Measurements from ENCODE around the gene TSEN34. TPM values are rescaled to one million over a fixed set of nuclear protein-coding genes. Genes with fewer than 3 reads are reported as not detected.

TSEN34 gene
- total RNA-seq, 2 experiments from 2014 or later = 8.4 to 8.6 TPM

DNA sequence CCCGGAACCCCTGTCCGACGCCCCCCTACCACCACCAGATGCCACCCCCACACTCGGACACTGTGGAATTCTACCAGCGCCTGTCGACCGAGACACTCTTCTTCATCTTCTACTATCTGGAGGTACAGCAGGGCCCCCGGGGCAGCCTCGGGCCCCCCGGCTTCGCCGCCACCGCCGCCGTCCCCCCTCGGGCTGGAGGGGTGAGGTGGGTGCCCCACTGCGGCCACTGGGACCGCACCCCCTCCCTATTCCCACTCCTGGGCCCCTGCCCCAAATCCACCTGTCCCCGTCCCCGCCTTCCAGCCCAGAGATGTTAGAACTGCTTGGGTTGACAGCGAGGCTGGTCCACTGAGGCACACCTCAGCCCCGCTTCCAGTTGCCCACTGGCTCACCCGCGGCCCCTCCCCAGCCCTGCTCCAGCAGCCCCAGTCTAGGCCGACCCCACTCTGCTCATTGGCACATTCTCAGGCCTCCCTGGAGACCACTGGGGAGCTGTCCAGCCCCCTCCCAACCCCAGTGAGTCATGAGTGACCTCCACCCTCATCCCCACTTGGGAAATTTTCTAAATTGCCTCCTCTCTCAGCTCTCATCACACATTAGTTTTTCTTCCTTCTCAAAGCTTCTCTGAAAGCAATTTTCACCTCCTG, 38.1 kb upstream of the TSEN34 start:
- Histone ChIP-seq H3K9me3 (ENCODE audit: control insufficient read depth in 1 of 2, insufficient read depth in 1 of 2, low read length in 2 of 2) (no peaks in the 10 kb centered on the region), H3K27ac (ENCODE audit: low read depth in 1 of 2, low read length in 2 of 2) (peak overlapping the region in 1 of 2 donors; percentile 17), H3K4me3 (ENCODE audit: low read length) (no peak overlapping the region), H3K4me1 (ENCODE audit: insufficient read depth, low read length) (peaks cover 45% of the 10 kb centered on the region), H3K36me3 (ENCODE audit: insufficient read depth, low read length) (peaks cover 92% of the 10 kb centered on the region), H3K27me3 (ENCODE audit: control insufficient read depth in 1 of 2, insufficient read depth in 2 of 2, low read length in 2 of 2) (no peaks in the 10 kb centered on the region)
- H3K36me3 Mint-ChIP-seq (ENCODE audit: low read depth) = peaks cover 88% of the 10 kb centered on the region
- DNase-seq (no peak), ATAC-seq (ENCODE audit: poor library complexity) (no peak)
- no peak overlapping the region for H3K4me3 Mint-ChIP-seq
- peak overlapping the region; percentile 83 for H3K27ac Mint-ChIP-seq
- peaks cover 30% of the 10 kb centered on the region for H3K4me1 Mint-ChIP-seq (ENCODE audit: low read depth)
- H3K27me3 Mint-ChIP-seq = no peaks in the 10 kb centered on the region
- H3K9me3 Mint-ChIP-seq = no peaks in the 10 kb centered on the region
- ChIA-PET POLR2A (interaction anchor here (0.7 to 1.2 kb wide), 3 partner anchors 16 to 37 kb away, joined by 3 to 4 read pairs (median 3); partner anchors contain the start of genes CNOT3, MBOAT7, PRPF31 and TFPT), CTCF (no interaction called here)
- TF ChIP-seq, protein P1, sequence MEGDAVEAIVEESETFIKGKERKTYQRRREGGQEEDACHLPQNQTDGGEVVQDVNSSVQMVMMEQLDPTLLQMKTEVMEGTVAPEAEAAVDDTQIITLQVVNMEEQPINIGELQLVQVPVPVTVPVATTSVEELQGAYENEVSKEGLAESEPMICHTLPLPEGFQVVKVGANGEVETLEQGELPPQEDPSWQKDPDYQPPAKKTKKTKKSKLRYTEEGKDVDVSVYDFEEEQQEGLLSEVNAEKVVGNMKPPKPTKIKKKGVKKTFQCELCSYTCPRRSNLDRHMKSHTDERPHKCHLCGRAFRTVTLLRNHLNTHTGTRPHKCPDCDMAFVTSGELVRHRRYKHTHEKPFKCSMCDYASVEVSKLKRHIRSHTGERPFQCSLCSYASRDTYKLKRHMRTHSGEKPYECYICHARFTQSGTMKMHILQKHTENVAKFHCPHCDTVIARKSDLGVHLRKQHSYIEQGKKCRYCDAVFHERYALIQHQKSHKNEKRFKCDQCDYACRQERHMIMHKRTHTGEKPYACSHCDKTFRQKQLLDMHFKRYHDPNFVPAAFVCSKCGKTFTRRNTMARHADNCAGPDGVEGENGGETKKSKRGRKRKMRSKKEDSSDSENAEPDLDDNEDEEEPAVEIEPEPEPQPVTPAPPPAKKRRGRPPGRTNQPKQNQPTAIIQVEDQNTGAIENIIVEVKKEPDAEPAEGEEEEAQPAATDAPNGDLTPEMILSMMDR (IDR thresholded peaks at IDR 0.05) = no peak
- intact Hi-C loops (cut with DNase I, micrococcal nuclease) = no loop called here

DNA sequence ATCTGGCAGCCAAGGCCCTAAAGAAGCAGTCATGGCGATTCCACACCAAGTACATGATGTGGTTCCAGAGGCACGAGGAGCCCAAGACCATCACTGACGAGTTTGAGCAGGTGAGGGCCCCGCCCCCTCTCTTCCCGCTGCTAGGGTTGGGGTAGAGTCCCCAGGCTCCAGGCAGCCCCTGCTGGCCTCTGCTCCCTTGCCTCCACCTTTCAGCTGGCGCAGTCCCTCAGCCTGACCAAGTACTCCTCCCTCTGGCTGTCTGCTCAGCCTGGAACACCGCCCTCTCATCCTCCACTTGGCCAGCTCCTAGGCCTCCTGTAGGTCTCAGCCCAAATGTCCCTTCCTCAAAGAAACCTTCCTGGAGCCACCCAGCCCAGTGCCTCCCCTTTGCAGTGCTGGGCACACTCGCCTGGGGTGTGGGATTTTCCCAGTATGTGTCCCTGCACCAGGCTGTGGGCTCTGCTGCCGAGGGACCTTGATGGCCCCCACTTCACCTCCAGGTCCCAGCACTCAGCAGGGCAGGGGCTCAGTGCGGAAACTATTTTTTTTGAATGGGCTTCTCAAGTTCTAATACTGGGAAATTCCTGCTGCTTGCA, 37.3 kb upstream of the TSEN34 start:
- Histone ChIP-seq H3K27me3 (ENCODE audit: control insufficient read depth in 1 of 2, insufficient read depth in 2 of 2, low read length in 2 of 2) (no peaks in the 10 kb centered on the region), H3K27ac (ENCODE audit: low read depth in 1 of 2, low read length in 2 of 2) (peak overlapping the region in 1 of 2 donors; percentile 17), H3K4me1 (ENCODE audit: insufficient read depth, low read length) (peaks cover 53% of the 10 kb centered on the region), H3K36me3 (ENCODE audit: insufficient read depth, low read length) (peaks cover 91% of the 10 kb centered on the region), H3K9me3 (ENCODE audit: control insufficient read depth in 1 of 2, insufficient read depth in 1 of 2, low read length in 2 of 2) (no peaks in the 10 kb centered on the region), H3K4me3 (ENCODE audit: low read length) (no peak overlapping the region)
- H3K27ac Mint-ChIP-seq = peak overlapping the region; percentile 83
- no peak overlapping the region for H3K4me3 Mint-ChIP-seq
- H3K36me3 Mint-ChIP-seq (ENCODE audit: low read depth) = peaks cover 91% of the 10 kb centered on the region
- intact Hi-C loops (cut with DNase I, micrococcal nuclease) = no loop called here
- no peak for ATAC-seq (ENCODE audit: poor library complexity)
- H3K9me3 Mint-ChIP-seq = no peaks in the 10 kb centered on the region
- no peak for DNase-seq
- peaks cover 37% of the 10 kb centered on the region for H3K4me1 Mint-ChIP-seq (ENCODE audit: low read depth)
- H3K27me3 Mint-ChIP-seq = no peaks in the 10 kb centered on the region
- ChIA-PET CTCF (no interaction called here), POLR2A (interaction anchor here (0.7 to 7.7 kb wide), 4 partner anchors 16 to 38 kb away, joined by 3 to 144 read pairs (median 4); partner anchors contain the start of genes CNOT3, MBOAT7, PRPF31 and TFPT)
- TF ChIP-seq, protein P1 (IDR thresholded peaks at IDR 0.05) = no peak

DNA sequence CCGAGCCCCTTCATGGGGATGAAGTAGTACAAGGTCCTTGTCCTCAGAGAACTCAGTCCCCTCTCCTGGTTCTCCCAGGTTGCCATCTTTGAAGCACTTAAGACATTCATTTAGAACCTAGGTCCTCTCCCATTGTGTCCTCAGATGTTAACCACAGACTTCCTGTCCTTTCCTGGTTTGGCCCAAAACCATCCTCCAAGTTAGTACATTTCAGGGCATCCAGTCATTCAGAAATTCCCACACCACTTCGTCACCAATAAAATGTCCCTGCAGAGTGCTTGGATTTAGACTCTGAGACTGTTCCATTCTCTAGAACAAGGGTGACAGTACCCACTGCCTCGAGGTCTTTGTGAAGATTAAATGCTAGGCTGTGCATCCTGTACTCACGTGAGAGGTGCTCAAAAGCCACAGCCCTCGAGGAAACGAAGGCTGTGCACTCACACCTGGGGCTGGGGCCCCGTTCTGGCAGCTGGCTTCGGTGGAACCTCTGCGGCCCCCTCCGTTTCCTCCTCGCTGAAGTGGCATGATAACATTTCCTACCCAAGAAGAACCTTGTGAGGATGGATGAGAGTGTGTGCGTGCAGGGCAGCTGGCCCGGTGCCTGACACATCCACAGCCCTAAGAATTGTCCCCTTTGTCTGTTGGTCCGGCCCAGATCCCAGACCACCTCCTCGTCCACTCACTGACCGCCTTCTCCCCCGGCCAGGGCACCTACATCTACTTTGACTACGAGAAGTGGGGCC, 36.3 kb upstream of the TSEN34 start:
- H3K9me3 Mint-ChIP-seq = no peaks in the 10 kb centered on the region
- Histone ChIP-seq H3K4me1 (ENCODE audit: insufficient read depth, low read length) (peaks cover 57% of the 10 kb centered on the region), H3K27me3 (ENCODE audit: control insufficient read depth in 1 of 2, insufficient read depth in 2 of 2, low read length in 2 of 2) (no peaks in the 10 kb centered on the region), H3K27ac (ENCODE audit: low read depth in 1 of 2, low read length in 2 of 2) (peak overlapping the region in 1 of 2 donors; percentile 42), H3K36me3 (ENCODE audit: insufficient read depth, low read length) (peaks cover 83% of the 10 kb centered on the region), H3K9me3 (ENCODE audit: control insufficient read depth in 1 of 2, insufficient read depth in 1 of 2, low read length in 2 of 2) (no peaks in the 10 kb centered on the region), H3K4me3 (ENCODE audit: low read length) (no peak overlapping the region)
- no peaks in the 10 kb centered on the region for H3K27me3 Mint-ChIP-seq
- ChIA-PET POLR2A (interaction anchor here (2.0 to 7.7 kb wide), 2 partner anchors 17 to 39 kb away, joined by 6 to 144 read pairs; partner anchors contain the start of genes CNOT3, PRPF31 and TFPT), CTCF (no interaction called here)
- peak overlapping the region; percentile 83 for H3K27ac Mint-ChIP-seq
- peak overlapping the region; percentile 84 for H3K4me3 Mint-ChIP-seq
- ATAC-seq (ENCODE audit: poor library complexity) (peak; percentile 18), DNase-seq (peak in 10 of 14 experiments; percentile 25 to 72 (median 53))
- intact Hi-C loops (cut with DNase I, micrococcal nuclease) = no loop called here
- H3K36me3 Mint-ChIP-seq (ENCODE audit: low read depth) = peaks cover 91% of the 10 kb centered on the region
- H3K4me1 Mint-ChIP-seq (ENCODE audit: low read depth) = peaks cover 45% of the 10 kb centered on the region
- TF ChIP-seq, protein P1 (IDR thresholded peaks at IDR 0.05) = no peak

All from CD4-positive, alpha-beta T cell (primary cell).